Measurements from ENCODE around the gene ADIPOR2.

The ADIPOR2 gene

DNA sequence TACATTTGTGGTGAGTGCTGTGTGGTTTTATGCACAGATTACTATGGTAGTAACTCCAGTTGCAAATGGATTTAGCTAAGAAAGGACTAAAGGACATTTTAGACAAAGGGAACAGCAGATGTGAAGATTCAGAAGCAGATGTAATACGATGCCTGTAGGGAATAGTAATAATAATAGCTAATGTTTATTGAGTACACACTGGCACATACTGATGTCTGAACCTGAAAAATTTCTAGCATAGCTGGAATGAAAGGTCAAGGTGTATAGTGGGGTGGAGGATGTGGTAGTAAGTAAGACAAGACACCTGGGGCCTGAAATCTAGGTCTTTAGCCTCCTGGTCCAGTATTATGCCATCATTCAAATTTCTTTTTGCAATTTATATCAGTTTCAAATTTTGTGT lies 75.2 kb downstream of the ADIPOR2 start:
- TF ChIP-seq REST (IDR thresholded peaks at IDR 0.05; ENCODE audit: insufficient read depth in 1 of 2, low read depth in 2 of 2, low read length in 2 of 2): no peak
- TF ChIP-seq FOXP2 (optimal IDR thresholded peaks at IDR 0.05; ENCODE audit: borderline replicate concordance, extremely low read depth, extremely low read length, insufficient read depth): no peak
- no peak for TF ChIP-seq TAF1 (IDR thresholded peaks at IDR 0.05; ENCODE audit: borderline replicate concordance, insufficient read depth, low read length)
- TF ChIP-seq POLR2AphosphoS5 (IDR thresholded peaks at IDR 0.05; ENCODE audit: low read depth, low read length): no peak
- TF ChIP-seq SIN3A (IDR thresholded peaks at IDR 0.05; ENCODE audit: borderline replicate concordance, insufficient read depth, low read length): no peak

GRCh38 chr12:1767407-1768090 lies 76.7 kb downstream of the ADIPOR2 start:
- no peak for TF ChIP-seq REST (IDR thresholded peaks at IDR 0.05; ENCODE audit: insufficient read depth in 1 of 2, low read depth in 2 of 2, low read length in 2 of 2)
- TF ChIP-seq SIN3A (IDR thresholded peaks at IDR 0.05; ENCODE audit: borderline replicate concordance, insufficient read depth, low read length): no peak
- TF ChIP-seq POLR2AphosphoS5 (IDR thresholded peaks at IDR 0.05; ENCODE audit: low read depth, low read length): no peak

GRCh38 chr12:1768615-1769014 lies 77.7 kb downstream of the ADIPOR2 start:
- no peak for TF ChIP-seq REST (IDR thresholded peaks at IDR 0.05; ENCODE audit: insufficient read depth in 1 of 2, low read depth in 2 of 2, low read length in 2 of 2)
- TF ChIP-seq FOXP2 (optimal IDR thresholded peaks at IDR 0.05; ENCODE audit: borderline replicate concordance, extremely low read depth, extremely low read length, insufficient read depth): no peak
- TF ChIP-seq POLR2AphosphoS5 (IDR thresholded peaks at IDR 0.05; ENCODE audit: low read depth, low read length): no peak
- TF ChIP-seq SIN3A (IDR thresholded peaks at IDR 0.05; ENCODE audit: borderline replicate concordance, insufficient read depth, low read length): no peak
- TF ChIP-seq TAF1 (IDR thresholded peaks at IDR 0.05; ENCODE audit: borderline replicate concordance, insufficient read depth, low read length): no peak

DNA sequence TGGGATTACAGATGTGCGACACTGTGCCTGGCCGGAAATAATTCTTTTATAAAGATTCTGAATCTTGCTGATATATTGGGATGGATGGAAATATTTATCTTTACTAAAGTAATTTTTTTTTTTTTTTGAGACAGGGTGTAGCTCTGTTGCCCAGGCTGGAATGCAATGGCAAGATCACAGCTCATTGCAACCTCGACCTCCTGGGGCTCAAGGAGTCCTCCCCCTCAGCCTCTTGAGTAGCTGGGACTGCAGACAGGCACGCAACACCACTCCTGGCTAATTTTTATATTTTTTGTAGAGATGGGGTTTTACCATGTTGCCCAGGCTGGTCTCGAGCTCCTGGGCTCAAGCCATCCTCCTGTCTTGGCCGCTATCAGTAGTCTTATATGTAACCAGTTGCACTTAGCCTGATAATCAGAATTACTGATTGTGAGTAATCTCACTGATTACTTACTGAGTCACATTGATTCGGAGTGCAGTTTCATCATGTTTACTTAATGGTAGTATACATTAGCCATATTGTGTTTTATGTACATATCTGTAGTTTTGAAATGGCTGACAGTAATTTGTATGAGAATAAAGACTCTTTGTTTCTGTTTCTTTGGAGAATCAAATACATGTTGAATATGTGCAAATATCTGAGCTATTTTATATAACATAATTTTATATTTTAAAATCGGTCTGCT lies 79.1 kb downstream of the ADIPOR2 start:
- no peak for TF ChIP-seq POLR2AphosphoS5 (IDR thresholded peaks at IDR 0.05; ENCODE audit: low read depth, low read length)
- no peak for TF ChIP-seq FOXP2 (optimal IDR thresholded peaks at IDR 0.05; ENCODE audit: borderline replicate concordance, extremely low read depth, extremely low read length, insufficient read depth)
- TF ChIP-seq TAF1 (IDR thresholded peaks at IDR 0.05; ENCODE audit: borderline replicate concordance, insufficient read depth, low read length): no peak
- TF ChIP-seq REST (IDR thresholded peaks at IDR 0.05; ENCODE audit: insufficient read depth in 1 of 2, low read depth in 2 of 2, low read length in 2 of 2): no peak
- TF ChIP-seq SIN3A (IDR thresholded peaks at IDR 0.05; ENCODE audit: borderline replicate concordance, insufficient read depth, low read length): no peak

Measured in PFSK-1 (cell line).